Karpas-422 (cell line): ENCODE results near the gene AQP12A. TPM values are rescaled to one million over a fixed set of nuclear protein-coding genes. Genes with fewer than 3 reads are reported as not detected.
"Not testable (repeated sequence)": the region's sequence is repeated elsewhere in the genome, so short reads cannot be mapped to it uniquely, and the experiment has no call there.

ENCODE experiments used
- DNase-seq: peaks from one replicate; pipeline ENCODE4 v3.0.0-alpha.2; 2015
- H2AFZ ChIP-seq: fragments of 200-600 bp; sonication (generic); 2 replicates; pipeline ENCODE4 v1.6.1; 2014; ENCODE audit warnings: antibody characterized with exemption, low read length, mixed read lengths
- H3K27ac ChIP-seq: fragments of 200-600 bp; sonication (generic); 2 replicates; pipeline ENCODE4 v1.5.1; 2014; ENCODE audit warnings: mild to moderate bottlenecking, low read length, moderate library complexity
- H3K27me3 ChIP-seq: fragments of 200-600 bp; sonication (generic); 2 replicates; pipeline ENCODE4 v1.6.1; 2014; ENCODE audit warnings: low read length, mixed read lengths
- H3K36me3 ChIP-seq: fragments of 200-600 bp; sonication (generic); 2 replicates; pipeline ENCODE4 v1.6.1; 2014; ENCODE audit warnings: low read length, mixed read lengths; ENCODE audit not compliant: insufficient read depth
- H3K4me1 ChIP-seq: fragments of 200-600 bp; sonication (generic); 2 replicates; pipeline ENCODE4 v1.6.1; 2014; ENCODE audit warnings: mild to moderate bottlenecking, low read length, mixed read lengths
- H3K4me2 ChIP-seq: fragments of 200-600 bp; sonication (generic); 2 replicates; pipeline ENCODE4 v1.6.1; 2014; ENCODE audit warnings: low read length, low read depth, mild to moderate bottlenecking; ENCODE audit not compliant: poor library complexity, severe bottlenecking
- H3K4me3 ChIP-seq: fragments of 200-600 bp; sonication (generic); 2 replicates; pipeline ENCODE4 v1.5.1; 2014; ENCODE audit warnings: mild to moderate bottlenecking, antibody characterized with exemption, low read length, mixed read lengths
- H3K79me2 ChIP-seq: fragments of 200-600 bp; sonication (generic); 2 replicates; pipeline ENCODE4 v1.6.1; 2014; ENCODE audit warnings: mild to moderate bottlenecking, low read length, mixed read lengths
- H3K9ac ChIP-seq: fragments of 200-600 bp; sonication (generic); 2 replicates; pipeline ENCODE4 v1.6.0; 2014; ENCODE audit warnings: low read length
- H3K9me2 ChIP-seq: fragments of 200-600 bp; sonication (generic), shearing (Covaris generic); replicated peaks from 2 replicates; pipeline ENCODE4 v1.6.0; 2014; ENCODE audit warnings: mild to moderate bottlenecking, low read length, moderate library complexity; ENCODE audit not compliant: insufficient read depth
- H3K9me3 ChIP-seq: fragments of 300-700, 200-600 bp; sonication (generic); 2 replicates; pipeline ENCODE4 v1.6.1; 2014; ENCODE audit warnings: low read length, mixed read lengths
- H4K20me1 ChIP-seq: fragments of 200-600 bp; sonication (generic); 2 replicates; pipeline ENCODE4 v1.6.1; 2014; ENCODE audit warnings: mild to moderate bottlenecking, antibody characterized with exemption, low read length, low read depth; ENCODE audit not compliant: insufficient read depth
- total RNA-seq: library from RNA; depleted of rRNA; stranded (reverse); fragments of >200 nt; shearing (Covaris generic); gene quantifications from 2 replicates; pipeline ENCODE4 v1.2.3, GENCODE V29; 2014; ENCODE audit warnings: low replicate concordance

Gene AQP12A
- total RNA-seq, 1 experiment from 2014 or later: not detected

DNA sequence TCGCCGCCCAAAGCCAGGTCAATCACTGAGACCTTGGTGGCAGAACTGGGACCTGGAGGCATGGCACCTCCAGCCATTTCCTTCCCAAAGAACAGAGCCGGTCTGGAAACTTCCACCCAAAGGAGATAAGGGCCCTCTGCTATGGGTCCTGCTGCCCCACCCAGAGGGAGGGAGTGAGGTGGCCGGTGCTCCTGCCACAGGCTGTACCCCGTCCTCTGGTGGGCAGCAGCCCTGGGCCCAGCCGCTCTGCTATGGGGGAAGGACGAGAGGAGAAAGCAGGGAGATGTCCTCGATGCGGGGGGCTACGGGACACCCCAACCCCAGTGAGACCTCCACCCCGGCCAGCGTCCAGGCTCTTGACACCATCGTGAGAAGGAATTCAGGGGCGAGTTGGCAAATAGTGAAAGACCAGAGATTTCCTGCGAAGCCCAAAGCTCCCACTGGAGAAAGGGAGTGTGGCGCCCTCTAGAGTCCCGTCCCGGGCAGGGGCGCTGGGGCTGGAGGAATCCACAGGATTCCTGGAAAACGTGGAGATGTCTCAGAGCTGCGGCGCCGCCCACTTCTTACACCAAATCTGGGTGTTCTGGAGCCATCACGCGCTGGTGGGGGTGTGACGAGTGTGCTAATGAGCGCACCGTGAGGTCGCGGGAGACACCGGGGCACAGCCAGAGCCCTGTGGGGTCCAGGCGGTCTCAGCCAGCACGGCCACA is 7.3 kb downstream of the AQP12A start:
- not testable (repeated sequence) for H3K9me2 ChIP-seq, H3K27ac ChIP-seq, H3K9ac ChIP-seq, H4K20me1 ChIP-seq, DNase-seq, H3K4me3 ChIP-seq, H3K79me2 ChIP-seq, H3K9me3 ChIP-seq, H3K4me2 ChIP-seq, H3K27me3 ChIP-seq, H2AFZ ChIP-seq, H3K36me3 ChIP-seq, H3K4me1 ChIP-seq

DNA sequence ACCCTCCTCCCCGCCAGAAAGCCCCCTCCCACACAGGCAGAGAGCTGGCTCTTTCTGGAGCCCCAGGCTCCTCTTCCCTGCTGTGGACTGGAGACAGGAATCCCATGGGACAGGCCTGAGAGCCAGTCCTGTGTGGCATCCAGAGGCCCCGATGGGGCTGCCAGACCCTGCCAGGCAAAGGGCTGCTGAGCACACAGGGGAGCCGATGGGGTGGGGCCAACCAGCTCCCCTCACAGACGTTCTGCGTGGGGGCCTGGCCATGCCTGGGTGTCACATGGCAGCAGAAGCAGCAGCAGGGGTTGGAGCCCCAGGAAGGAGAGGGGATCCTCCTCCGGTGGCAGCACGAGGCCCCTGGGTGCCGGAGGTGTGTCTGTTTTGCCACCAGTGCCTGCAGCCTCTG is 8.2 kb downstream of the AQP12A start:
- H3K9me2 ChIP-seq, H3K4me3 ChIP-seq, H3K9ac ChIP-seq, H4K20me1 ChIP-seq, DNase-seq, H3K27ac ChIP-seq, H3K9me3 ChIP-seq, H3K4me2 ChIP-seq, H3K27me3 ChIP-seq, H3K79me2 ChIP-seq, H3K4me1 ChIP-seq, H2AFZ ChIP-seq, H3K36me3 ChIP-seq: not testable (repeated sequence)

DNA sequence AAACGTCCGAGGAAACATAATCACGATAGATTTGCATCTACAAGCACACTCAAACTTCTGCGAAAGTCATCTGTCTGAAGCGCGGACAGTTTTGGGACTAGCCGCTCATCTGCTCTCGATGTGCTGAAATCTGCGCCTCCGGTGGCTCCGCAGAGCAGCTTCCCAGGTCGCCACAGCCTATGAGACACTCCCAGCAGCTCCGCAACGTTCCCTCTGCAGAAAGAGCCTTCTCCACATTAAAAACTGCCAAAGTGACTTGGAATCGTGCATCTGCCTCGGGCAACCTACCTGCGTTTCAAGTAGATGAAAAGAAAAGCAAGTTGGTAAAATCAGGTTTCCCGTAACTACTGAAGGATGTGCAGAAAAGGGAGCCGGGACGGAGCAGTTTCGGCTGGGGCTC is 8.9 kb downstream of the AQP12A start:
- H3K9me3 ChIP-seq, DNase-seq, H3K9ac ChIP-seq, H3K4me1 ChIP-seq, H3K79me2 ChIP-seq, H3K27me3 ChIP-seq, H3K27ac ChIP-seq, H3K9me2 ChIP-seq, H3K36me3 ChIP-seq, H3K4me2 ChIP-seq, H4K20me1 ChIP-seq, H2AFZ ChIP-seq, H3K4me3 ChIP-seq: not testable (repeated sequence)

DNA sequence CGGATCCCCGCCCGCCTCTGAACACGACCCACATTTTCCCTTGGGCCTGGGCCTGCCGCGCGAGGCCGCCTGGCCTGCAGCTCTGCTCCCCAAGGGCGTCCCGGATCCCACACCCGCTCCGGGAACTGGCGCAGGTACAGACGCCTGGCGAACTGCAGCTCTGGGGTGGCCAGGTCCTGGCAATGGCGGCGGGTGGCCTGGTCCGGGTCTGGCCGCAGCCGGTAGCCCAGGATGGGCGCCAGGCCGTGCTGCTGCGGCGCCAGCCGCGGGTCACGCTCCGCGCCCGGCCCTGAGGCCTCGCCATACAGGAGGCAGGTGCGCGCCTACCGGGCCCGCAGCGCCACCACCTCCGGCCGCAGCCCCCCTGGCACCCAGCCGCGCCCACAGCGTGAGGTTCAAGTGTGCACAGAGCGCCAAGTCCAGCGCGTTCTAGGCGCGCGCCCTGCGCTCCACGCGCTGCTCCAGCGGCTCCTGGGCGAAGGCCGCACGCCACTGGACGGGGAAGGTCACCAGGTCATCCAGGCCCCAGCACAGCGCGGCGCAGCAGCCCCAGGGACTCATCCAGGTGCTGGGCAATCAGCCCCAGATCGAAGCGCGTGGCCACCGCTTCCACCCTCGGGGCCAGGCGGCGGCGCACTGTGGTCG is 9.5 kb downstream of the AQP12A start:
- no peak overlapping the region for H3K9ac ChIP-seq
- no peak overlapping the region for H3K27ac ChIP-seq
- H3K36me3 ChIP-seq: no peaks in the 10 kb centered on the region
- H3K27me3 ChIP-seq: no peaks in the 10 kb centered on the region
- no peaks in the 10 kb centered on the region for H4K20me1 ChIP-seq
- H3K9me3 ChIP-seq: no peaks in the 10 kb centered on the region
- H3K4me1 ChIP-seq: no peaks in the 10 kb centered on the region
- no peaks in the 10 kb centered on the region for H3K79me2 ChIP-seq
- DNase-seq: no peak
- H3K4me2 ChIP-seq: no peak overlapping the region
- H3K4me3 ChIP-seq: no peak overlapping the region
- H3K9me2 ChIP-seq: no peaks in the 10 kb centered on the region
- H2AFZ ChIP-seq: no peak overlapping the region

DNA sequence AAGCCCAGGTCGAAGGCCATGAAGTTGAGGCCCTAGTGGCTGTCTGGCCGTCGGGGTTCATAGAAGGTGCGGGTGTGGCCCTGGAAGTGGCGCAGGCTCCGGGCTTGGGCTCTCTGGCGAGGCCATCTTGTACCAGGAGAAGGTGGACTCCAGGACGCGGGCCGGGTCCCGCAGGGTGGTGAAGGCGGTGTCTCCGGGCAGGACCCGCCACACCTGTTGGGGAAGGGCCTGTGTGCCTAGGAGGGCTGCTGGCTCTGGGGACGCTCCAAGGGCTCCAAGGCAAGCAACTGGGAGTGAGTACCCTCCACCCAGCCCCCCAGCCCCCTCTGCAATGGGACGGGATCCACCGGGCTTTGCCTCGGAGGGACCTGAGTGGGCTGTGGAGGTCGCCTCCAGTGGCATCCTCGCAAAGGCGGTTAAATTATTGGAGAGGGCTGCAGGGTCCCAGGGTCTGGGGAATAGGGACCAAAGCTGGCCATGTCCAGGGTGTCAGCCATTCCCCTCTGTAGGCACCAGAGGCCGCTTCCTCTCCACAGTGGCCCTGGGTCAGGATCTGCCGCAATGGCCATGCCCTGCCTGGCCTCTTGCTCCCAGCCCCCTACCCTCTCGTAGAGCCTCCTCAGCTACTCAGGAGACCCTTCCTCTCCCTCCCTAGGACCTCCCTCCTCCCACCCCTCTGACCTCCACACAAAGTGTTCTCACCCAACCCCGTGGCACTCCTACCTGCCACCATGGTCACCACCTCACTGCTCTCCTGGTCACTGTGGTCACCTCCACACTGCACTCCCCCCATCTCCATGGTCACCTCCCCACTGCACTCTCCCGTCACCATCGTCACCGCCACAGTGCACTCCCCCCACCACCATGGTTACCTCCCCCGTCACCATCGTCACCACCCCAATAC is 10.3 kb downstream of the AQP12A start:
- H3K9ac ChIP-seq: no peak overlapping the region
- no peak for DNase-seq
- H3K9me3 ChIP-seq: no peaks in the 10 kb centered on the region
- no peaks in the 10 kb centered on the region for H3K9me2 ChIP-seq
- no peak overlapping the region for H3K27ac ChIP-seq
- no peak overlapping the region for H3K4me2 ChIP-seq
- H3K79me2 ChIP-seq: no peaks in the 10 kb centered on the region
- H3K4me1 ChIP-seq: no peaks in the 10 kb centered on the region
- H2AFZ ChIP-seq: no peak overlapping the region
- no peaks in the 10 kb centered on the region for H3K27me3 ChIP-seq
- no peaks in the 10 kb centered on the region for H3K36me3 ChIP-seq
- H3K4me3 ChIP-seq: no peak overlapping the region
- no peaks in the 10 kb centered on the region for H4K20me1 ChIP-seq

DNA sequence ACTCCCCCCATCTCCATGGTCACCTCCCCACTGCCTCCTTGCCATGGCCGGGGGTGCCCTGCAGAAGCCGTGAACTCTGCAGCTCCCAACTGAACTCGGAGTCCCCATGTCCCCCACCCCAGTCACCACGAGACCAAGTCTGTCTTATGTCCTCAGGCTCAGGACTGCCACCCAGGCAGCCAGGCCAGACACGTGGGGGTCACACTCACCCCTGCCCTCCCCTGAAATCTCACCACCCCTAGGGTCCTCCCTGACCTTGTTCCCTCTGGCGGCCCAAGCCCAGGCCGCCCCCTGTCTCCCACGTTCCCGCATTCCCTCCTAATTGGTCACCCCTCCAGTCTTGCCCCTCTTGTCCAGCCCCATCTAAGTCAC is 11.0 kb downstream of the AQP12A start:
- H3K79me2 ChIP-seq: no peaks in the 10 kb centered on the region
- no peak for DNase-seq
- no peak overlapping the region for H3K27ac ChIP-seq
- H3K9me3 ChIP-seq: no peaks in the 10 kb centered on the region
- H3K36me3 ChIP-seq: no peaks in the 10 kb centered on the region
- no peak overlapping the region for H2AFZ ChIP-seq
- H3K27me3 ChIP-seq: no peaks in the 10 kb centered on the region
- H3K9me2 ChIP-seq: no peaks in the 10 kb centered on the region
- no peak overlapping the region for H3K4me2 ChIP-seq
- H3K9ac ChIP-seq: no peak overlapping the region
- H4K20me1 ChIP-seq: no peaks in the 10 kb centered on the region
- no peaks in the 10 kb centered on the region for H3K4me1 ChIP-seq
- H3K4me3 ChIP-seq: no peak overlapping the region

DNA sequence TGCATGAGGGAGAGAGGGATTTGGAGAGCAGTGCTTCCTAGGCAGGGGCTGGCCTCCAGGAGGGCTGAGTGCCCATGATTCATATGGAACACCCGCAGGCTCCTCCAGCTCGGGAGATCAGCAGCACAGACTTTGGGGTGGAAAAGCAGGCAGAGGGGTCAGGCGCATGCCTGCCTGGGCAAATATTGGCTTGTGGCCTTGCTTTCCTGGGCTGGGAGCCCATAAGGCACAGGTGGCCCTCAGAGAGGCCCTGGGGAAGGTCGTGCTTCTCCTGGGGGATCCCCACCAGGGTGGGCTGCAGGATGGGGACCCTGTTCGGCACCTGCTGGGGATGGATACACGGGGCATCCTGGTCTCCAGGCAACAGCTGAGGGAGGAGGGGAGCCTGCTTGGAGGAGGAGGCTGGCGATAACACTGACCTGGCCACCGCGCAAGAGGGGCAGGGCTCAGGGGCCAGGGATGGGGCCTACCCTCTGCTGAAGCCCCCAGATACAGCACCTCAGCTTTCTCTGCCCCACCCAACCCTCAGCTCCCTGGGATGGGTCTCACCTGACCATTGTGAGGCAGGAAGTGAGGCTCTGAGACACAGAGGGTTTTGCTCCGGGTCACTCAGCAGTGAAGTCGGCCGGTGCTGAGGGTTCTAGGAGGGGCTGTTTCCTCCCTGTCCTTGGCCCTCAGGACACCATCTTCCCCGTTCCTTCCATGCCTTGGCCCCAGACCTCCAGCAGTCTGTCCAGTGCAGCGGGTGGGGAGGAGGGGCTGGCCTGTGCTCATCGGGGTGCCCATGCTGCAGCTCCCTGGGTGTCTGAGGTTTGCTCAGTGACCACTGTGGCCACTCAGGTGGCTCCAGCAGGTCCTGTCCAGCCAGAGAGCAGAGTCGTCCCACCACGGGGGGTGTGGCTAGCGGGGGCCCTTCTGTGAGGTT is 12.0 kb downstream of the AQP12A start:
- Histone ChIP-seq H3K4me2 (no peak overlapping the region), H3K9me3 (no peaks in the 10 kb centered on the region), H3K79me2 (no peaks in the 10 kb centered on the region), H3K4me1 (no peaks in the 10 kb centered on the region), H3K36me3 (no peaks in the 10 kb centered on the region), H3K27ac (no peak overlapping the region), H3K4me3 (no peak overlapping the region), H3K9ac (no peak overlapping the region), H3K27me3 (no peaks in the 10 kb centered on the region), H3K9me2 (no peaks in the 10 kb centered on the region), H2AFZ (no peak overlapping the region), H4K20me1 (no peaks in the 10 kb centered on the region)
- DNase-seq: no peak
